Coronary artery (tissue), 2 donors: ENCODE results near the gene TERB2.
"Not testable (repeated sequence)": the region's sequence is repeated elsewhere in the genome, so short reads cannot be mapped to it uniquely, and the experiment has no call there.

Source experiments
- DNase-seq: peaks from one replicate; pipeline ENCODE4 v3.0.0-alpha.2; 2017; ENCODE audit warnings: low spot score
- H3K27ac ChIP-seq, 2 donors: fragments of 200-600 bp; sonication (generic); one replicate each; pipeline ENCODE4 v1.5.1; 2016 to 2019
- H3K4me3 ChIP-seq: fragments of 200-600 bp; sonication (generic); 2 replicates; pipeline ENCODE4 v1.5.1; 2016; ENCODE audit warnings: mild to moderate bottlenecking, moderate library complexity
- TF ChIP-seq, protein P1 (sequence below): fragments of 200-600 bp; sonication (generic); IDR thresholded peaks from one replicate; pipeline ENCODE4 v1.5.1; 2019; ENCODE audit warnings: antibody characterized with exemption

Gene TERB2

DNA sequence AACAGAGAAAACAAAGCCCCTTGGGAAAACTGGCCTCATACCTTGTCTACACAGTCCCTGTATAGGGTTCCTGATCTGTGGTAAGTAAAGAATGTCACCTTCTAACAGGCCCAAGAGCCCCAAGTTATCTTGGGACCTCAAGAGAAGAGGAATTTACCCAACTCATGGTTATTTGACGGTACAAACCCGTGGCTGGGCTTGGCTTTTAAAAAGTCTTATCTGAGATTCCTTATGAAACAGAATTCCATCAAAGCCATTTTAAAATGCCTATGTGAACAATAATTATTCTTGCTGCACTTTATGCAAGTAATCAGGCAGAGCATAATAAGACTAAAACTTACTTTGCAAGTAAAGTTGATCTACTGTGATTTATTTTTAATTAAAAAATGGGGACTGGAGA lies 52.6 kb downstream of the TERB2 start:
- no peak for DNase-seq
- no peak overlapping the region for H3K27ac ChIP-seq
- H3K4me3 ChIP-seq: no peak overlapping the region
- TF ChIP-seq, protein P1, sequence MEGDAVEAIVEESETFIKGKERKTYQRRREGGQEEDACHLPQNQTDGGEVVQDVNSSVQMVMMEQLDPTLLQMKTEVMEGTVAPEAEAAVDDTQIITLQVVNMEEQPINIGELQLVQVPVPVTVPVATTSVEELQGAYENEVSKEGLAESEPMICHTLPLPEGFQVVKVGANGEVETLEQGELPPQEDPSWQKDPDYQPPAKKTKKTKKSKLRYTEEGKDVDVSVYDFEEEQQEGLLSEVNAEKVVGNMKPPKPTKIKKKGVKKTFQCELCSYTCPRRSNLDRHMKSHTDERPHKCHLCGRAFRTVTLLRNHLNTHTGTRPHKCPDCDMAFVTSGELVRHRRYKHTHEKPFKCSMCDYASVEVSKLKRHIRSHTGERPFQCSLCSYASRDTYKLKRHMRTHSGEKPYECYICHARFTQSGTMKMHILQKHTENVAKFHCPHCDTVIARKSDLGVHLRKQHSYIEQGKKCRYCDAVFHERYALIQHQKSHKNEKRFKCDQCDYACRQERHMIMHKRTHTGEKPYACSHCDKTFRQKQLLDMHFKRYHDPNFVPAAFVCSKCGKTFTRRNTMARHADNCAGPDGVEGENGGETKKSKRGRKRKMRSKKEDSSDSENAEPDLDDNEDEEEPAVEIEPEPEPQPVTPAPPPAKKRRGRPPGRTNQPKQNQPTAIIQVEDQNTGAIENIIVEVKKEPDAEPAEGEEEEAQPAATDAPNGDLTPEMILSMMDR: no peak

DNA sequence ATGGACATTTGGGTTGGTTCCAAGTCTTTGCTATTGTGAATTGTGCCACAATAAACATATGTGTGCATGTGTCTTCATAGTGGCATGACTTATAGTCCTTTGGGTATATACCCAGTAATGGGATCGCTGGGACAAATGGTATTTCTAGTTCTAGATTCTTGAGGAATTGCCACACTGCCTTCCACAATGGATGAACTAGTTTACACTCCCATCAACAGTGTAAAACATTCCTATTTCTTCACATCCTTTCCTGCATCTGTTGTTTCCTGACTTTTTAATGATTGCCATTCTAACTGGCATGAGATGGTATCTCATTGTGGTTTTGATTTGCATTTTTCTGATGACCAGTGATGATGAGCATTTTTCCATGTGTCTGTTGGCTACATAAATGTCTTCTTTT lies 58.6 kb downstream of the TERB2 start:
- DNase-seq, H3K4me3 ChIP-seq, H3K27ac ChIP-seq: not testable (repeated sequence)

DNA sequence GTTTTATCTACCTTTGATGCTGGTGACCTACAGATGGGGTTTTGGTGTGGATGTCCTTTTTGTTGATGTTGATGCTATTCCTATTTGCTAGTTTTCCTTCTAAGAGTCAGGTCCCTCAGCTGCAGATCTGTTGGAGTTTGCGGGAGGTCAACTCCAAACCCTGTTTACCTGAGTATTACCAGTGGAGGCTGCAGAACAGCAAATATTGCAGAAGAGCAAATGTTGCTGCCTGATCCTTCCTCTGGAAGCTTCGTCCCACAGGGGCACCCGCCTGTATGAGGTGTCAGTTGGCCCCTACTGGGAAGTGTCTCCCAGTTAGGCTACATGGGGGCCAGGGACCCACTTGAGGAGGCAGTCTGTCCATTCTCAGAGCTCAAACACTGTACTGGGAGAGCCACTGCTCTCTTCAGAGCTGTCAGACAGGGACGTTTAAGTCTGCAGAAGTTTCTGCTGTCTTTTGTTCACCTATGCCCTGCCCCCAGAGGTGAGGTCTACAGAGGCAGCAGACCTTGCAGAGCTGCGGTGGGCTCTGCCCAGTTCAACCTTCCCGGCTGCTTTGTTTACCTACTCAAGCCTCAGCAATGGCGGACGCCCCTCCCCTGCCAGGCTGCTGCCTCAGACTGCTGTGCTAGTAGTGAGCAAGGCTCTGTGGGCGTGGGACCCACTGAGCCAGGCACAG lies 63.9 kb downstream of the TERB2 start:
- DNase-seq, H3K4me3 ChIP-seq, H3K27ac ChIP-seq: not testable (repeated sequence)

DNA sequence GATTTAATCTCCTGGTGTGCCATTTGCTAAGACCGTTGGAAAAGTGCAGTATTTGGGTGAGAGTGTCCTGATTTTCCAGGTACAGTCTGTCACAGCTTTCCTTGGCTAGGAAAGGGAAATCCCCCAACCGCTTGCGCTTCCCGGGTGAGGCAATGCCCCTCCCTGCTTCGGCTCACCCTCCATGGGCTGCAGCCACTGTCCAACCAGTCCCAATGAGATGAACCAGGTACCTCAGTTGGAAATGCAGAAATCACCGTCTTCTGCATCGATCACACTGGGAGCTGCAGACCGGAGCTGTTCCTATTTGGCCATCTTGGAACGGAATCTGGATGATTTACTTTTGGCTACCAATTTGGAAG lies 64.4 kb downstream of the TERB2 start:
- not testable (repeated sequence) for DNase-seq, H3K4me3 ChIP-seq, H3K27ac ChIP-seq

DNA sequence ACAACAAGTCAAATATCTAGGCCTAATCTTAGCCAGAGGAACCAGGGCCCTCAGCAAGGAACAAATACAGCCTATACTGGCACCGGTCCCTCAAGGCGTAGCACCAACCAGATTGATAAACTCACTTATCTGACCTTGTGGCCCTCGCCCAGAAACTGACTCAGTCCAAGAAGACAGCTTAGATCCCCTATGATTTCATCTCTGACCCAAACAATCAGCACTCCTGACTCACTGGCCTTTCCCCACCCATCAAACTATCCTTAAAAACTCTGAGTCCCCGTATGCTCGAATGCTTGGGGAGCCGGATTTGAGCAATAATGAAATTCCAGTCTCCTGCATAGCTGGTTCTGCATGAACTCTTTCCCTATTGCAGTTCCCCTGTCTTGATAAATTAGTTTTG lies 64.9 kb downstream of the TERB2 start:
- no peak overlapping the region for H3K4me3 ChIP-seq
- DNase-seq: no peak
- no peak overlapping the region for H3K27ac ChIP-seq
- TF ChIP-seq, protein P1: no peak

DNA sequence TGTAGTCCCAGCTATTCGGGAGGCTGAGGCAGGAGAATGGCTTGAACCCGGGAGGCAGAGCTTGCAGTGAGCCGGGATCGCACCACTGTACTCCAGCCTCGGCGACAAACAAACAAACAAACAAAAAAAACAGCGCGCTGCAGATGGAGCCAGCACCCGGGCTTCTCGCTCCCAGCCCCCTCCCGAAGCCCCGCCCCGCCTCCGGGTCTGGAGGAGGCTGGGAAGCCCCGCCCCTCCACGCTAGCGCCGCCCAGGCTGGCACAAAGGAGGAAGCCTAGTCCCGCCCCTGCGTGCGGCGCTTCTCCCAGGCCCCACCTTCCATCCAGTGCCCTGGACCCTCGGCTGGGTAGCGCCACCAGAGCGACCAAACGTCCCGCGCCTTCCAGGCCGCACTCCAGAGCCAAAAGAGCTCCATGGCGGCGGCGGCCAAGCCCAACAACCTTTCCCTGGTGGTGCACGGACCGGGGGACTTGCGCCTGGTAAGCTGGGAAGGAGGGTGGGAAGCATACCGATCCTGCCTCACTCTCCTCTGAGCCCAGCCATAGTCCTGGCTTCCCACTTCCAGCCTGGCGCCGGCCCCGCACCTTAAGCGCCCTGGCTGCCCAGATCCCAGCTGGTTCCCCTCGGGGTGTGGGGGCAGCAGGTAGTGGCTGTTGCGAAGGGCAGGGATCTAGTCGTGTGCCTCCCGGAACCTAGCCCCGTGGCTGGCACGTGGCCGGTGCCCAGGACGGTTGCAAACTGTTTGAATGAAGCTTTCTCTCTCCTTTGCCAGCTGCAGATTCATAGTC lies 66.6 kb downstream of the TERB2 start, which contains the start of gene SORD:
Gene SORD (plus strand): TSS at position 325 of the 788 bp plus-strand sequence. CDS start 89 bp downstream, at position 414.
- TF ChIP-seq, protein P1: no peak
- H3K27ac ChIP-seq: peak within 1 kb of the TSS; percentile 44 to 88
- DNase-seq: peak; percentile 89
- H3K4me3 ChIP-seq: peak within 1 kb of the TSS; percentile 81

DNA sequence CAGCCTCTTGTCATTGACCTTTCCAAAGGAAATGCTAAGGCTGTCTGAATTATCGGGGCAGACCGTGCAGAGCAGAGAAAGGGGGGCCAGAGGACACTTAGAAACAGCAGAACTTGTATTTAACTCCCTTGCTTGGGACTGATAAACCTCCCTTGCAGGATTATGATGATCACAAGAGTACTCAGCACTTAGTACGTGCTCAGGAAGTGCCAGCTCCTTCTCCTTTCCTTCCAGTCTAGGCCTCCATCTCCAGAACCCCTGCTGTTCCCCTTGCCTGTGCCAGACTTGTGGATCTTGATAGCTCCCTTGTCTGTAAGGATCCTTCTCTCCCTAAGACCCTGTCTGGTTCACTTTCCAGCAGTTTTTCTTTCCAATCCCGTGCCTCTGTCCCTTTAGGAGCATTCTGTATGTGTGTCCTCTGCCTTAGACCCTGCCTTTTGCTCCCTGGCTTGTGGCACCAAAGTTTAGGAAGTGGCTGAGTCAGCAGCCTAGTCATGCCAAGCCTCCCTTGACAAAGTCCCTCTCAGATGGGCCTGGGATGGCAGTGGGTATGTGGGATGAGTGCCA lies 67.3 kb downstream of the TERB2 start:
- TF ChIP-seq, protein P1: no peak
- DNase-seq: no peak
- Histone ChIP-seq H3K4me3 (peak overlapping the region; percentile 81), H3K27ac (peak overlapping the region; percentile 44 to 88)

DNA sequence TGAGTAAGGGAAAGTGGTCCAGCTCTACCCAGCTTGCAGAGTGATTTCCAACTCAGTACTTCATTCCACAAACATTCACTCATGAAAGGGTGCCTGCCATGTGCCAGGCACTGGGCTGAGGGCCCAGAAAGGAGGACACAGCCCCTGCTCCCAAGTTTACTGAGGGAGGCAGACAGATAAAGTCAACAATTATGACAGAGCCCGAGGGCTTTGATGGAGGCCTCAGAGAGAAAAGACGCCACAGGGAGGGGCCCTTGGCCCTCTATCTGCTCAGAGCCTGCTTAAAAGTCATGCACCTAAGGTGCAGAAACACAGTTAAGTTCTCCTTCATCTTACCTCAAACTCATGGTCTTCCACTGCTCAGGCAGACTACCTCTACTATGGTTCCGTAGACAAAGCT lies 68.2 kb downstream of the TERB2 start:
- not testable (repeated sequence) for H3K27ac ChIP-seq, H3K4me3 ChIP-seq, DNase-seq

DNA sequence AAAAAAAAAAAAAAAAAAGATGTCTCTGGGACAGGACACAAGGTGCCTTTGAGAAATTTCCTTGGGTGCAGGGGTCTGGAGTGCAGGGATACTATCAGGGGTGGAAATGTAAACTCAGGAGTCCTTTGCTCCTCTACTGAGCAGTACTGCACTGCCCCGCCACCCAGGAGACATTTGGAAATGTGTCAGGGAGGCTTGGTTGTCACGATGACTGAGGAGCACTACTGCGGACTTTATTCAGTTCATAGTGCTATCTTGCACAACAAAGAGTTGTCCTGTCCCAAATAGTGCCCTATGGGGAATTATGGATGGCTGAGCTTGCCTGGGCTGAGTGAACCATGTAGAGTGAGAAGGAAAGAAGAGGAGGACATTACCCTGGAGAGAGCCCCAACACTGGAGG lies 69.1 kb downstream of the TERB2 start:
- DNase-seq, H3K27ac ChIP-seq, H3K4me3 ChIP-seq: not testable (repeated sequence)
